CD8-positive, alpha-beta memory T cell (primary cell): Measurements from ENCODE around the gene SPATA18. TPM values are rescaled to one million over a fixed set of nuclear protein-coding genes. Genes with fewer than 3 reads are reported as not detected.

ENCODE experiments used
- polyA plus RNA-seq: library from polyadenylated mRNA; unstranded; fragments of 300-500 nt; fragmentation: Illumina TruSeq; gene quantifications from one replicate; pipeline ENCODE4 v1.2.3, GENCODE V29; 2021
- total RNA-seq, 2 experiments: library from RNA; stranded (reverse); gene quantifications; one replicate each; pipeline ENCODE4 v1.2.3, GENCODE V29; 2021

Gene SPATA18
- total and polyA plus RNA-seq, 3 experiments from 2014 or later, result 0.31 to 0.35 TPM; not detected in 1

Other genes starting within 250 kb of the SPATA18 start
- gene DCUN1D4, start 208.2 kb upstream of the SPATA18 start, total RNA-seq, result 10 to 100 TPM; 24.6 to 27.0 TPM
- 10.3 TPM for gene DCUN1D4, start 208.2 kb upstream of the SPATA18 start, polyA plus RNA-seq
- under 1 TPM; 0.07 to 0.09 TPM for gene LRRC66, start 30.9 kb upstream of the SPATA18 start, total RNA-seq
- not detected for gene LRRC66, start 30.9 kb upstream of the SPATA18 start, polyA plus RNA-seq
- 10 to 100 TPM; 15.3 to 16.9 TPM for gene SGCB, start 13.0 kb upstream of the SPATA18 start, total RNA-seq
- 4.9 TPM for gene SGCB, start 13.0 kb upstream of the SPATA18 start, polyA plus RNA-seq